Gastrocnemius medialis (tissue), 4 donors: ENCODE results near the gene CPE.

Source experiments
- CTCF ChIP-seq, 5 experiments: fragments of 450-650 bp in 3 of 5; fragments of 200-600 bp in 2 of 5; sonication (generic) in 2 of 5; IDR thresholded peaks in 4 of 5; conservative IDR thresholded peaks in 1 of 5; 1 replicate in 4 of 5; 2 replicates in 1 of 5; pipeline ENCODE4 v1.5.1; 2016 to 2019; ENCODE audit warnings: antibody characterized with exemption in 5 of 5, mild to moderate bottlenecking in 3 of 5, moderate library complexity in 3 of 5
- POLR2A ChIP-seq, 2 donors: fragments of 450-650 bp; IDR thresholded peaks; one replicate each; pipeline ENCODE4 v1.6.1; 2017; ENCODE audit warnings: antibody characterized with exemption in 2 of 2, mild to moderate bottlenecking in 2 of 2, moderate library complexity in 2 of 2

- no peak for TF ChIP-seq CTCF (IDR thresholded peaks at IDR 0.05 in 4 of 5, conservative IDR thresholded peaks at IDR 0.05 in 1 of 5)
- TF ChIP-seq POLR2A (IDR thresholded peaks at IDR 0.05): no peak
Observed at GRCh38 chr4:165477799-165478198, 99.0 kb downstream of the CPE start.
